Measurements from ENCODE around the gene TMUB1.

TMUB1 gene

GRCh38 chr7:151116603-151117440 lies 33.5 kb upstream of the TMUB1 start:
- Histone ChIP-seq H3K79me2 (ENCODE audit: insufficient read depth, low read length) (no peaks in the 10 kb centered on the region), H3K36me3 (ENCODE audit: low read length) (no peaks in the 10 kb centered on the region), H3K9me2 (replicated peaks; ENCODE audit: insufficient read depth, low read length) (no peaks in the 10 kb centered on the region), H3F3A (ENCODE audit: insufficient read depth) (no peaks in the 10 kb centered on the region), H4K20me1 (ENCODE audit: low read depth, low read length) (no peaks in the 10 kb centered on the region), H3K9ac (ENCODE audit: low read length) (peak overlapping the region; percentile 11; the same call in 1 of the 2 replicates), H3K4me2 (ENCODE audit: low read depth, low read length, poor library complexity, severe bottlenecking) (peak overlapping the region; percentile 31), H3K27me3 (ENCODE audit: low read length) (no peaks in the 10 kb centered on the region), H2AFZ (ENCODE audit: low read depth, low read length, severe bottlenecking) (peak overlapping the region; percentile 32), H3K4me3 (ENCODE audit: insufficient read depth, low read length, poor library complexity, severe bottlenecking) (no peak overlapping the region), H3K9me3 (ENCODE audit: insufficient read depth, low read length) (no peaks in the 10 kb centered on the region), H3K27ac (ENCODE audit: low read depth, low read length) (no peak overlapping the region)
- no peak for TF ChIP-seq CTCF (IDR thresholded peaks at IDR 0.05; ENCODE audit: insufficient read depth, low read length, poor library complexity, severe bottlenecking)

- no peaks in the 10 kb centered on the region for H4K20me1 ChIP-seq (ENCODE audit: low read depth, low read length)
- no peak overlapping the region for H3K4me3 ChIP-seq (ENCODE audit: insufficient read depth, low read length, poor library complexity, severe bottlenecking)
- H3K27ac ChIP-seq (ENCODE audit: low read depth, low read length), result no peak overlapping the region
- no peak overlapping the region for H3K9ac ChIP-seq (ENCODE audit: low read length)
- no peak overlapping the region for H2AFZ ChIP-seq (ENCODE audit: low read depth, low read length, severe bottlenecking)
- H3K36me3 ChIP-seq (ENCODE audit: low read length), result no peaks in the 10 kb centered on the region
- H3K4me2 ChIP-seq (ENCODE audit: low read depth, low read length, poor library complexity, severe bottlenecking), result no peak overlapping the region
- H3K79me2 ChIP-seq (ENCODE audit: insufficient read depth, low read length), result no peaks in the 10 kb centered on the region
- TF ChIP-seq EZH2phosphoT487 (conservative IDR thresholded peaks at IDR 0.05; ENCODE audit: low read length) (no peak), CTCF (IDR thresholded peaks at IDR 0.05; ENCODE audit: insufficient read depth, low read length, poor library complexity, severe bottlenecking) (no peak)
- no peaks in the 10 kb centered on the region for H3K9me2 ChIP-seq (replicated peaks; ENCODE audit: insufficient read depth, low read length)
- H3K27me3 ChIP-seq (ENCODE audit: low read length), result no peaks in the 10 kb centered on the region
- H3F3A ChIP-seq (ENCODE audit: insufficient read depth), result no peaks in the 10 kb centered on the region
- no peaks in the 10 kb centered on the region for H3K9me3 ChIP-seq (ENCODE audit: insufficient read depth, low read length)
These were observed 32.6 kb upstream of the TMUB1 start for GRCh38 chr7:151115836-151116418.

DNA sequence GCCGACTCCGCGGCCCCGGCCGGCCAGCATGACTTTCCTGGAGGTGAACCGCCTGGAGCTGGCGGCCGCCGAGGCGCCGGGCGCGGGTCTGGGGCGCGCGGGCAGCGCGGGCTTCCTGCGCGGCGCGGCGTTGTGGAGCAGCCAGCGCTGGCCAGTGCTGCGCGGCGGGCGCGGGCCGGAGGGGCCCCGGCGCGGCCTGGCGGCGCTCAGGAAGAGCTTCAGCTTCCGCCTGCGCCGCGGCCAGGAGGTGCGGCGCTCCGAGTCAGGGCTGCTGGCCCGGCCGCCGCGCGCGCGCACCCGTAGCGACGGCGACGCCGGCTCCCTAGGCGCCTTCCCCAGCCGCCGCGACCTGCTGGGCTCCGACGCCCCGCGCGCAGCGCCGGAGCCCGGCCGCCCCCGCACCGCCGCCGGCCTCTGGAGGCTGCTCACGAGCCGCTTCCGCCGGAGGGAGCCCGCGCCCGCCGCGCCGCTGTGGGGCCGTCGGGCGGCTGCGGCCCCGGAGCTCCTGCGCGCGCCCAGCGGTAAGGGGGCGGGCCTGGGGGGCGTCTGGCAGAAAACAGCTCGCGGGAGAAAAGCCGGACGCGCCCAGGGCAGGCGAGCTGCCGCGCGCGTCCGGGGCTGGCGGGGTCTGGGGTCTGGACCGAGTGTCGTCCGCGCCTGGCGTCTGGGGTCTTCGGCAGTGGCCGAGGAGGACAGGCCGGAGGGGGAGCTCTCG lies 32.0 kb upstream of the TMUB1 start:
- Histone ChIP-seq H3K9me3 (ENCODE audit: insufficient read depth, low read length) (no peaks in the 10 kb centered on the region), H3K27me3 (ENCODE audit: low read length) (no peaks in the 10 kb centered on the region), H3K9ac (ENCODE audit: low read length) (no peak overlapping the region), H3K4me2 (ENCODE audit: low read depth, low read length, poor library complexity, severe bottlenecking) (no peak overlapping the region), H3K79me2 (ENCODE audit: insufficient read depth, low read length) (no peaks in the 10 kb centered on the region), H3K4me3 (ENCODE audit: insufficient read depth, low read length, poor library complexity, severe bottlenecking) (no peak overlapping the region), H2AFZ (ENCODE audit: low read depth, low read length, severe bottlenecking) (no peak overlapping the region), H4K20me1 (ENCODE audit: low read depth, low read length) (no peaks in the 10 kb centered on the region), H3K27ac (ENCODE audit: low read depth, low read length) (no peak overlapping the region), H3K36me3 (ENCODE audit: low read length) (no peaks in the 10 kb centered on the region), H3K9me2 (replicated peaks; ENCODE audit: insufficient read depth, low read length) (no peaks in the 10 kb centered on the region), H3F3A (ENCODE audit: insufficient read depth) (no peaks in the 10 kb centered on the region)
- TF ChIP-seq CTCF (IDR thresholded peaks at IDR 0.05; ENCODE audit: insufficient read depth, low read length, poor library complexity, severe bottlenecking), result no peak
- TF ChIP-seq EZH2phosphoT487 (conservative IDR thresholded peaks at IDR 0.05; ENCODE audit: low read length), result no peak

Data from SU-DHL-6 (cell line).